Inflammatory macrophage treated with lipopolysaccharide for 1 hour (primary cell): ENCODE results near the gene GNB3.
A peak's percentile ranks its signal among the peaks of the same experiment; 100 is the strongest.

Experiments
- DNase-seq, 2 donors: peaks; one replicate each; pipeline ENCODE4 v3.0.0-alpha.2; 2020 to 2022

Gene GNB3

DNA sequence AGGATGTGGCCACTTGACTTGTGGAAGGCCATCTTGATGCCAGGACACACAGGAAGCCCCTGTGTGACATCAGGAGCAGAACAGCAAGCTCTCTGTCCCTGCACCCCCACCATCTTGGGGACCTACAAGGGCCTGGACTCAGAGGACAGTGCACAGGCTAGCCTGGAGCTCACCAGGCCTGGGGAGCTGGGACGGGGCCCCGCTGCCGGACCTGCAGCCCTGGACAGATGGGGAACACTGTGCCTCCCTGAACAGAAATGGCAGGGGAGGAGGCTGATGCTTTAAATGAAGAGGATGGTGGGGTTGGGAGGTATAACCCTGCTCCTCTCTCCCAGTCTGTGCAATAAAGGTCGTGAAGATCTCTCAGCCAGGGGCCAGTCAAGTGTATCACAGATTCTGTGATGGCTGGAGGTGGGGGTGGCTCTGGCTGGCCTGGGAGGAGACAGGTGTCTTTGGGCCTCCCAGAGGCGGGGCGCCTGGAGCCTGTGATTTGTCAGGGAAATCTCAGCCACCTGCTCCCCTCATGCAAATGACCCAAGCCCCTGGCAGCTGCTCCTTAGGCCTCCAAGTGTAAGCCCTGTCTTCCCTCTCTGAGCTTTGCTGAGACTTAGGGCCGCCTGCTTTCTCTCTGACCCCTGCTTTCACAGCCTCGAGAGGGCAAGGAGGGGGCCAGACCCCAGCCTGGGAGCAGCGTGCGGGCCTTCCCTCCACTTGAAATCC, 1.1 kb upstream of the GNB3 start:
- no peak for DNase-seq

- no peak for DNase-seq
Observed at GRCh38 chr12:6840330-6840729, 395 bp upstream of the GNB3 start.

DNA sequence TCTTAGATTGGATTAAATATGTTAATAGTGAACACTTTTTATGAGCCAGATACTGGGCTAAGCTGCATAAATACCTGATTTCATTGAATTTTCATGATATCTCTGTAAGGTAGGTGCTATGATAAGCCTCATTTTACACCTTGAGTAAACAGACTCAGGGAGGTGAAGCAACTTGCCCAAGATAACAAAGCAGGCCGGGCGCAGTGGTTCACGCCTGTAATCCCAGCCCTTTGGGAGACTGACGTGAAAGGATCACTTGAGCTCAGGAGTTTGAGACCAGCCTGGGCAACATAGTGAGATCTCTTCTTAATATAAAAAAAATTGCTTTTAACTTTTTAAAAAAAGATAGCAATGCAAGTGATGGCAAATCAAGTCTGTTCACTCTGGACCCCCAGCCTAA, 1.4 kb downstream of the GNB3 start:
- no peak for DNase-seq

DNA sequence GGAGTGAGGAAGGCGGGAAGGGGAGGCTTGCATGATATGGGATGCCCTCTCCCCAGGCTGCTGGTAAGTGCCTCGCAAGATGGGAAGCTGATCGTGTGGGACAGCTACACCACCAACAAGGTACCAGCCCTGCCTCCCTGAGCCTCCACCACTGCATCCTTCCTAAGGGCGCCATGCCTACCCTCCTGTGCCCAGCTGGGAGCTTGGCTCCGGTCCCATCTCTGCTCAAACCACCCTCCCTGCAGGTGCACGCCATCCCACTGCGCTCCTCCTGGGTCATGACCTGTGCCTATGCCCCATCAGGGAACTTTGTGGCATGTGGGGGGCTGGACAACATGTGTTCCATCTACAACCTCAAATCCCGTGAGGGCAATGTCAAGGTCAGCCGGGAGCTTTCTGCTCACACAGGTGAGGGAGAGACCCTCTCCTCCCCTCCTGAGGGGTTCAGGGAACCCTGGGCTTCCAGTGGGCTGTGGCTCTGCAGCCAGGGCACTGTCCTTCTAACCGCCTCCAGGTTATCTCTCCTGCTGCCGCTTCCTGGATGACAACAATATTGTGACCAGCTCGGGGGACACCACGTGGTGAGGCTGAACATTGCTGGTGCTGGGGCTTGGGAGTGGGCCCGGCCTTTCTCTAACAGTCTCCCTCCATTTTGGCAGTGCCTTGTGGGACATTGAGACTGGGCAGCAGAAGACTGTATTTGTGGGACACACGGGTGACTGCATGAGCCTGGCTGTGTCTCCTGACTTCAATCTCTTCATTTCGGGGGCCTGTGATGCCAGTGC, 2.6 kb downstream of the GNB3 start:
- DNase-seq = no peak

DNA sequence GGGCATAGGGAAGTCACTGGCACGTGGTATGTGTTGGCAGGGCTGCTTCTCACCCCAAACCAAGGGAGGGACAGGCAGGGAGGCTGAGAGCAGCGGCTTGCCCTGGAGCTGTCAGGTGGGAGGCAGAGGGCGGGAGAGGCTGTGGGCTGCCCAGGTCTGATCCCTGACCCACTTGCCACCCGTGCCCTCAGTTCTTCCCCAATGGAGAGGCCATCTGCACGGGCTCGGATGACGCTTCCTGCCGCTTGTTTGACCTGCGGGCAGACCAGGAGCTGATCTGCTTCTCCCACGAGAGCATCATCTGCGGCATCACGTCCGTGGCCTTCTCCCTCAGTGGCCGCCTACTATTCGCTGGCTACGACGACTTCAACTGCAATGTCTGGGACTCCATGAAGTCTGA, 4.7 kb downstream of the GNB3 start:
- no peak for DNase-seq

- no peak for DNase-seq
Observed at GRCh38 chr12:6846316-6846869, 5.7 kb downstream of the GNB3 start.

GRCh38 chr12:6847676-6848075, 7.0 kb downstream of the GNB3 start:
- DNase-seq = no peak

DNA sequence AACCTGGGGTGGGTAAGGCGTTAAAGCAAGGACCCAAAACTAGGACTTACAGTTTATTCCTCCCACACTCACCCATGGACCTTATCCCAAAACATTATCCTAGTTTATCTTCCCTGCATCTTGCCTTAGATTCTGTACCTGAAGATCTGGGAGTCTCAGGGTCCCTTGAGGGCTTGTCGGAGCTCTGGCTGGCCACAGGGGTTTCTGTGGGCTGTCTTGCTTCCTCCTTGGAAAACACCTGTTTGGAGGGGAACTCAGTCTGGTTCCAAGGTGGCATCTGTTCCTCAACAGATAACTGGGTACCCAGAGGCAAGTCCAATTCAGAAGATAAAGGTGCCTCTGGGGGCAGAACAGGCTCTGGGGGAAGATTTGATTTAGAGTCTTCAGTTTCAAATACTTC, 8.7 kb downstream of the GNB3 start:
- no peak for DNase-seq

GRCh38 chr12:6849976-6850560, 9.3 kb downstream of the GNB3 start:
- DNase-seq = no peak

DNA sequence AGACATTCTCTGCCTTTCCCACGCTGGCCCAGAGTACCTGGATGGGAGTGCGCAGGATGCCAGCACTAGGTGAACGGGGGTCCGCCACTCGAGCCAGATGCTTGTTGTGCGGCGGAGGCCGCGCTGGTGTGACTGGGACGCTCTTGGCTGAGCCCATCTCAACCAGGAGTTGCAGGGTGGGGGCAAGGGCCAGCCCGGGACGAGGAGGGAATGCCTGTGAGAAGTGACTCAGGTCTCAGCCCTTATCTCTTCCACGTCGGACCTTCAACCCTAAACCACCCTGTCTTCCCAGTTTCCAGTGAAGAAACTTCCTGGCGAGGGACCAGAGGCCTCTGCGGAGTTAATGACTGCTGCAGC, 10.0 kb downstream of the GNB3 start:
- DNase-seq = no peak

DNA sequence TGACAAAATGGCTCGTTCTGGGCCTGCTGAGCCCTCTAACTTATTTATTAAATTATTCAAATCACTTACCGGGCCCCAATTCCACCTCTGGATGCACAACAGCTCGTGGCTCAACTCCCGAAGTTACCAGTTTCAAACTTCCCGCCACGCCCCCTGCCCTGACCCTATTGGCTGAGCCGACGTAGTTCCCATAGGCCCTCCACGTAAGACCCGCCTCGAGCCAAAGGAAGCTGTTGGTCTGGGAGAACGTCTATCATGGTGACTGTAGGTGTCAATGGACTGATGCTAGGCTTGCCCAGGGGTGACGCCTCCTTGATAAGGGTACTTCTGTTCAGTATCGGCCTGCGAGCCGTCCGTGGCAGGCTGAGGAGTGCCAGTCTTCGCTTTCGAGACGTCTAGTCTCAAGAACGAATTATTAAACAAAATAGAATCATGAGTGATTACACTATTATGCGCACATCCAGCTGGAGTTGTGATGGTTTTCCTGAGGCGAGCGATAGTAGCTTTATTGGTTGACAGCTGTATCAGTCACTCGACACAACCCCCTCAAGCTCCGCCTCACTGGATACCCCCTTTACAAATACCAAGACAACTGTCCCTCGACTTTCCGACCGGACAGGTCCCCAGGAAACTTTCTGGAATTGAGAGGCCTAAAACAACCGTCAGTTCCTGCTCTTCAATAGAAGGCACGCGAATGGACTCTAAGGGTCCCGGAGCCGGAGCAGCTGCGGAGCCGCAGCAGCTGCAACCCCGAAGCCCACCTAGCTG, 10.6 kb downstream of the GNB3 start, which contains the start of gene CDCA3:
CDCA3 (minus strand) TSS at position 134 of the 768 bp plus-strand sequence. CDS start 334 bp downstream, outside the sequence.
- DNase-seq = peak; percentile 97 to 98

GRCh38 chr12:6851921-6852650, 11.4 kb downstream of the GNB3 start, which contains the start of gene USP5:
Gene USP5 (plus strand): TSS chr12:6852150. CDS start chr12:6852180, 30 bp downstream.
- DNase-seq = peak; percentile 98 to 100

GRCh38 chr12:6852651-6853354, 12.1 kb downstream of the GNB3 start:
- no peak for DNase-seq

DNA sequence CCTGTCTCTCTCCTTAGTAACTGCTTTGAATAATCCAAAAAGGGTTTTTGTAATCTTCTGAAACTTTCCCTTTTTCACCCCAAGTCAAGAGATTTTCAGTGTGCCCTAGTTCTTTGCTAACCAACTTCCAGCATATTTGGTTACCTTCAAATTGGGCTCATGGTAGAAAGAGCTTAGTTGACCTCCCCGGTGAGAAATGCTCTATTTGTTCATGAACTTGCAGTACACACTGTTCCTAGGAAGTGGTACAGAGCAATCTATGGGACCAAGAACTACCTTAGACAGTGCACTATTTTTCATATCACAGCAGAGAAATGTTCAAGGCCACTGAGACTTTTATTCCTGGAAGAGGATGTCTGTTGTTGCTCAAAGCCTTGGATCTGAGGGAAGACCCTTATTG, 12.9 kb downstream of the GNB3 start:
- DNase-seq = no peak

DNA sequence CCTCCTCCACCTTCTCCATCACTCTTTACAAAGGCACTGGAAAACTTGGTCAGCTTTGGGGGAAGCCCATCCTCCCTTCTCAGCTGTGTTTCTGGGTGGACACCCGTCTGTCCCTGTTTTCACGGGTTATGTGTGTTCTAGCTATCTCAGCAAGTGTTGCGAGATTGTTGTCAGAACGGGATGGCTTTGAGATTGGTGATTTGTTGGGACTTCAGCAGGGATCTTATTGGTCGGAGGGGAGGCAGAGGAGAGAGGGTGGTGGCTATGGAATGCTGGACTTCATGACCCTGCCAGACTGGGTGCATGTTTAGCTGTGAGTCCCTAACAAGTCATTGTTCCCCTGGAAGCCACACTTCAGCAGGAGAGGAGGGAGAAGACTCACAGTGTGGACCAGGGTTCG, 13.3 kb downstream of the GNB3 start:
- no peak for DNase-seq

GRCh38 chr12:6855322-6855721, 14.6 kb downstream of the GNB3 start:
- no peak for DNase-seq

DNA sequence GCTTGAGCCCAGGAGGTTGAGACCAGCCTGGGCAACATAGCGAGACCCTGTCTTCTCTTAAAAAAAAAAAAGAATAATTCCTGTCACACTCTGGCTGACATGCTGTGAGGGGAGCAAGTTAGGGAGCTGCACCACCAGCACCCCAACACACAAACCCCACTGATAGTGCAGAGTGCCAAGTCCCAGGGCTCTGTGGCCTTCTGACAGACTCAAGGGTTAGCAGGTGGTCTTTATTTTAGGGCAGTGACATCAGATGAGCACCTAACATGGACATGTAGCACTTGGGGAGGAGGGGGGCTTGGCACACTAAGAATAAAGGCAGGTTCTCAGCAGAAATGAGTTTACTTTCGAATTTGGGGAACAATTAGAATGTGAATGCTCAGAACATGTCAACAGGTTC, 18.1 kb downstream of the GNB3 start:
- no peak for DNase-seq

DNA sequence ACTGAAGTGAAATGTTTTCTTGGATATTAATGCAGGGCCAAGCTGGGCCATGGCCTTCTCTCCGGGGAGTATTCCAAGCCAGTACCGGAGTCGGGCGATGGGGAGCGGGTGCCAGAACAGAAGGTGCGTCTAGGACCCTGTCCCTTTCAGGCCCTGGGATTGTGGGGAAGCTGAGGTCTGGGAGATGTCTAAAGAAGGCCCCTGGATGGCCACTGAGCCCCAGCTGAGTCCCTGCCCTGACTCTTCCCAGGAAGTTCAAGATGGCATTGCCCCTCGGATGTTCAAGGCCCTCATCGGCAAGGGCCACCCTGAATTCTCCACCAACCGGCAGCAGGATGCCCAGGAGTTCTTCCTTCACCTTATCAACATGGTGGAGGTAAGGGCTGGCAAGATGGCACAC, 19.4 kb downstream of the GNB3 start:
- DNase-seq = no peak

DNA sequence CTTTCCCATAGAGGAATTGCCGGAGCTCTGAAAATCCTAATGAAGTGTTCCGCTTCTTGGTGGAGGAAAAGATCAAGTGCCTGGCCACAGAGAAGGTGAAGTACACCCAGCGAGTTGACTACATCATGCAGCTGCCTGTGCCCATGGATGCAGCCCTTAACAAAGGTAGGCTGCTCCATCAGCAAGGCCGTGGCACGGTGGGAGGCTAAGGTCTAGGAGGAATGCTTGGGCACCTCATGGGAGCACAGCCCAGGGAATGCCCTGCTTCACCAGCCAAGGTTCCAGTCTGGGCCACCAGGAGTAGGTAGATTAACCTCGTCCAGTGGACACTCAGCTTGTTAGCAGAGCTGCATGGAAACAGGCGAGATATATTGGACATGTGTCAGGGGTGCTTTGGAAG, 20.2 kb downstream of the GNB3 start:
- no peak for DNase-seq

DNA sequence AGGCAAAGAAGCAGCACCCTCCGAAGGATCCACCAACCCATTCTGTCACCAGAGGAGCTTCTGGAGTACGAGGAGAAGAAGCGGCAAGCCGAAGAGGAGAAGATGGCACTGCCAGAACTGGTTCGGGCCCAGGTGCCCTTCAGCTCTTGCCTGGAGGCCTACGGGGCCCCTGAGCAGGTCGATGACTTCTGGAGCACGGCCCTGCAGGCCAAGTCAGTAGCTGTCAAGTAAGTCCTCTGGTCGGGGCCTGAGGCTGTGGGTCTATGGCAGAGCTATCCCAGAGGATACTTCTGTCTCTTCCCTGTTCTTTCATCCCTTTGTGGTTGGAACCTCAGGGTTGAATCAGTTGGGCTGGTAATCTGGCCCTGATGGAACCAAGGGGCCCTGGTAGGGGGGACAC, 20.7 kb downstream of the GNB3 start:
- no peak for DNase-seq

- no peak for DNase-seq
Observed at GRCh38 chr12:6863033-6863432, 22.3 kb downstream of the GNB3 start.
